GM21786 (cell line): Measurements from ENCODE around the gene ARHGAP36.

ENCODE experiments used
- ATAC-seq: cut with Tn5 transposase; IDR thresholded peaks from one replicate; pipeline ENCODE4 v1.9.1; 2021; ENCODE audit not compliant: unreplicated experiment

Gene ARHGAP36

GRCh38 chrX:131058136-131058868, at the start of gene ARHGAP36:
TSS of gene ARHGAP36 (plus strand) at chrX:131058346. CDS start at chrX:131081666, 23,320 bp downstream.
- no peak for ATAC-seq

GRCh38 chrX:131010186-131010585, 48.0 kb upstream of the ARHGAP36 start:
- no peak for ATAC-seq

DNA sequence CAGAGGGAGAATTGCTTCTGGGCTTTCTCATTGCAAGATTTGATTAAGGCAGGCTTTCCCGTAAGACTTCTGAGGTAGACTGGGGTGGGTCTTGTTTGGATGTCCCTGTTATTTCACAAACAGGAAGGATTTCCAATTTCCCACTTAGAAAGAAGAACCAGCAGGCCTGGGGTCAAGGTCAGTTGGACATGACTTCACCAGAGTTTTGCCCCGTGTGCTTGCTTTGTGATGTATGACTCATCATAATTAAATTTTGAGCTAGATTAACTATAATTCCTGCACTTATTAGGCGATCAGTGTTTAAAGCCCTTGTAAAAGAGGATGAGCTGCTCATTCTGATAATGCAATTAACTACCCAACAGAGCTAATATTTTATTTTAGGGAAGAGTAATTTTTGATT, 32.8 kb upstream of the ARHGAP36 start:
- no peak for ATAC-seq

DNA sequence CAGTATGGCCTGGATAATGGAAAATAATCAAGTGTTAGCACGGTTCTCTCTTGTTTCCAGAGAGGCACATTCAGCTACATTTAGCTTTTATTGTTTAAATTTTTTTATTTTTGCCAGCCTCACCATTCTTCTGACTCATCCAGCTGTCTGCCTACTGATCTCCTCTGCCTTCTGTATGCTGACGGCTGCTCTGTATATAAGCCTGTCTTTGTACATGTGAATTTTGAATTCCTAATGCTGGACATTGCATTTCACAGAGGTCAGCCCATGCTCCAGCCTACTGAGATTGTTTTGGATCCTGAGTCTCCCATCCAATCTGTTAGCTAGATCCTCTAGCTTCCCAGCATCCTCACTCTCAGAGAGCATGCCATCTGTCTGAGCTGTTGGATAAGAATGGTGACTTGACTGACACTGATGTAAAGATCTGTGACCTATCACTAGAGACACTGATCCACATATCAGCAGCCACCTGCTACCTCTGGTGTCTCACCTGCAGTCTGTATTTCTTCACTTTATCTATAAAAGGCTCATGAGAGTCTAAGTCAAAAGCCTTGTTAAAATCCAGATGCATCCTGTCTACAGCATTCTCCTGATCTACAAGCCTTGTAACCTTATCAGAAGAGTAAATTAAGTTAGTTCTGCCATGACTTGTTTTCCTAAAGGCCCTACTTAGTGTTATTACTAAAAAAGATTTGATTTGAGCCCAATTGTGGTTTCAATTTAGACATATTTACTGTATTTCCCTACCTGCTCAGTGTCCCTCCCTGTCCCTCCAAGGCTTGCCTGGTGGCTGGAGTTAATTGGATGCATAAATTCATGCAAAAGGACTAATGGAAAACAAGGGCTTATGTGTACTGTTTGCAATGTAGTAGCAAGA, 25.6 kb upstream of the ARHGAP36 start:
- ATAC-seq = no peak

DNA sequence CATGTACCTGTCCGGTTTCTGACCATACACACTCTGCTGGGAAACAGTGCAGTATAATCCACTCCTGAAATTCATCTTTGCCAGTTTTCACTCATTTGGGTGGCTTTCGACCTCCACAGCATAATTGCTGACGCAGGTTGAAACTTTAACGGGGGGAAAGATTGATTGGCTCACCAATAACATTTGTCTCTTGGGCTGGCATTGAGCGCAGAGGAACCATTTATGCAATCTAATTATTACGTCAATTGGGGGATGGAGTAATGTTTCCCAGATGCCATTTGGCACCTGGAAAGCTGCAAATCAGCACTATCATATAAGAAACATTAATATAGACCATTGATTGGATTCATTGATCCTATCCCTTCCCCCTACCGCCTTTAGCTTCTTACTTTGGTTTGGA, 24.1 kb upstream of the ARHGAP36 start:
- no peak for ATAC-seq

DNA sequence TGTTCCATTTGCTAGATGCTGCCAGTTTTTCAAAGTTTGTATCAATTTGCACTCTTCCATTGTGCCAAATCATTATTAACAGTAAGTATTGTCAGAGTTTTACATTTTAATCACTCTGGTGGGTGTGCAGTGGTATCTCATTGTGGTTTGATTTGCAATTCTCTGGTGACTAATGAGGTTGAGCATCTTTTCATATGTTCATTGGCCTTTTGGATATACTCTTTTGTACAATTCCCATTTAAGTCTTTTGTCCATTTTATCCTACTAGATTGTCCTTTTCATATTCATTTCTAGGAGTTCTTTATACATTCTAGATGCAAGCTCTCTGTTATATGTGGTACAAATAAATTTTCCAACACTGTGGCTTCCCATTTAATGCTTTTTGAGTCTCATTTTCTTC, 17.4 kb upstream of the ARHGAP36 start:
- ATAC-seq = no peak

DNA sequence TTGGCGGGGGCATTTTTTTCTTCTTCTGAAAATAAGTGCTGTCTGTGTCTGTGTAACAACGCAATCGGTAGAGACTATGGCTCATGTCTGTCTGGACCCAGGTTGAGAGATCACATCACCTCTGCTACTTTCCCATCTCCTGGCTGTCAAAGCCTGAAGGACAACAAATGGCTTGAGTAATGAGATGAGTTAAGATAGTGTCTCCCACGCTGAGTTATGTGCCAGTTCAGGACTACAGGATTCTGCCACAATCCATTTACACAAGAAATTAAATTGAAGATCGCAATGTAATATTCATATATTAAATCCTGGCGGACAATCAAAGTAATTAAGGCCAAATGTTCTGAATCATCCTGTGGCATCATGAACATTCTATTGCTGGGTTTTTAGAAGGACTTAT, 16.5 kb upstream of the ARHGAP36 start:
- ATAC-seq = no peak

DNA sequence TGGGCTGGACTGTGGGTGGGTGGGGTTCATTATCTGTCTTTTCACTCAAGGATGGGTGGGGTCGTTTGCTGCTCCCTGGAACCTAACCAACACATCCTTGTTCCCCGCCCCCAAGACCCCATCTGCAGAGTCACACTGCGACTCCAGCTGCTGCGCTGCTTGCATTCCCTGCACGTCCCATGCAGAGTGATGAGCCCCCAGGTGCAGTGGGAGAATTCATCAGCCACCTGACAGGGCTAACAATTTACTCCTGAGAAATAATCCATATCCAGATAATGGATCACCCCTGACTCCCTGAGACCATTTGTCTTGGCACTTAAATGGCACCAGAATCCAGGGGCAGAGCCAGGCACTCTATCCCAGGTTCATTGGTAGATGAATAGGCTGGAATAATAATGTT, 12.4 kb upstream of the ARHGAP36 start:
- no peak for ATAC-seq

GRCh38 chrX:131046596-131046995, 11.6 kb upstream of the ARHGAP36 start:
- no peak for ATAC-seq

DNA sequence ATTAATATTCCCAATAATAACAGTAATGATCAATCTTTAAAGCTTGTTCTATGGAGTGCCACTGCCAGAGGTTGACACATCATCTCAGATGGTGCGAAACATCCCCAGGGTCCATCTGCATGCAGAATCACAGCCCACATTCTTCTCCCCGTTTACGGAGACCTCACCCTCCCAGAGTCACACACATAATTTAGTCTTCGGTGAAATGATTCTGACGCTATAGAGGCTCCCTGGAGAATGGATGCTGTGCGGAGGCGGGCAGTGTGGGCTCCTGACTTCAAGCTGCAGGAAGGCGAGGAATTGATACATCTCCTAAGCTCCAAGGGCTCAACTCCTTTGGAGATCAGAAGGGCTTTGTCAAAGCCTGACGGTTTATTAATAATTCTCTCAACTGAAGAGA, 11.0 kb upstream of the ARHGAP36 start:
- no peak for ATAC-seq

GRCh38 chrX:131053076-131053475, 5.1 kb upstream of the ARHGAP36 start:
- no peak for ATAC-seq

DNA sequence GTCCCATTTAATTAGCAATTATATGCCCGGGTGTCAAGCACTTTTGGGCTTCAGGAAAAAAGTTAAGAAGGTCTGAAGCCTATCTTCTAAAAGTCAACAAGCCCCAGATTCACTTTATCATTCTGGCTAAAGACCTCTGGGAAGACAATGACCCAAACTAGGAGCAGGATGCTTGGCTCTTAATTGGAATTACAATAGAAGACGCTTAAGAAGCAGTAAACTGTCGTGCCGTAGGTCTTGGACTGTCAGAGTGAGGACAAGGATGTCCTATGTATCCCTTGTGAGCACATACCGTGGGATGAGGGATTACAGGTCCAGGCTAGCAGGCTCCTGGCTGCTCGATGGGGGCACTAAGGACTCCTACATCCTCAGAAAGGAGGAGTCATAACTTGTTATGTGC, 3.2 kb upstream of the ARHGAP36 start:
- ATAC-seq = no peak

GRCh38 chrX:131057706-131058105, 440 bp upstream of the ARHGAP36 start:
- no peak for ATAC-seq

GRCh38 chrX:131059246-131059645, 1.1 kb downstream of the ARHGAP36 start:
- no peak for ATAC-seq

- no peak for ATAC-seq
Observed at GRCh38 chrX:131060147-131060546, 2.0 kb downstream of the ARHGAP36 start.

GRCh38 chrX:131061306-131061705, 3.2 kb downstream of the ARHGAP36 start:
- no peak for ATAC-seq

DNA sequence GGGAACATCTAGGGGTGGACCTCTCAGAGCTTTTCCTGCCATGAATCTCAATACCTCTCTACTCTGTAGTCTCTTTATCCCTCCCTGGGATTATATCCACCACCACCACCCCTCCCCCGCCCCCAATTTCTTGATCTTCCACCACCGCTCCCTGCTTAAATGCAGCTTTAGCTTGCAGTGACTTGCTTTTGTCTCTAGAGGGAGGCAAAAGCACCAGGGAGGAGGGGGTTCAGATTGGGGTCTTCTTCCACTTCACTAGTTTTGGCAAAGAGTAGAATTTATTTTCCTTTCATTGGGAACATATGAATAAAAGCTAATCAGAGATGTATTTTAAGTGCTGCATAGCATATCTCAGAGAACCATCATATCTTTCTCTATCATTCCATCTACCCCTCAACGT, 5.5 kb downstream of the ARHGAP36 start:
- ATAC-seq = no peak

- no peak for ATAC-seq
Observed at GRCh38 chrX:131066237-131066636, 8.1 kb downstream of the ARHGAP36 start.

DNA sequence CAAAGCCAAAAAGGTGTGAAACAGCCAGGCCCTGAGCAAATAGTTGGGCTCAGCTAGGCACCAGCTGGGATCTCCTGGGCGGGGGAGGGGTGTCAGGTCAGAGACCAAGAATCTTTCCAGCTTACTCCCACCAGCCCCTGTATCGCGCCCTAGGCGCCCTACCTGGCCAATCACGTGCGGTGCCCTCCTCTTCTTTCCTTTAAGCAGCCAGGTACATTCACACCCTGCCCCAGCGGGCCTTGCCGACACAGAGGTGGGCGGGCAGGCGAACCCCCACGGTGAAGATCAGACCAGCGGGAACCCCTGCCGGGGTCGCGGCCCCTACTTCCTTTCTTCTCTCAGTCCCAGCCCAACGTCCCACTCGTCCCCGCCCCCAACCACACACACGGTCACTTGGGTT, 9.1 kb downstream of the ARHGAP36 start:
- ATAC-seq = no peak

- ATAC-seq = no peak
Observed at GRCh38 chrX:131067846-131068745, 9.9 kb downstream of the ARHGAP36 start.
